LNCaP clone FGC (cell line): ENCODE results near the gene ZG16.

Source experiments
- DNase-seq: peaks from one replicate; pipeline ENCODE4 v3.0.0-alpha.2; 2011; ENCODE audit warnings: low read depth
- H3K4me3 ChIP-seq: 2 replicates; pipeline ENCODE4 v1.5.1; 2011; ENCODE audit warnings: mild to moderate bottlenecking, low read depth, low read length, control low read depth
- TF ChIP-seq, protein P1 (sequence below): IDR thresholded peaks from 2 replicates; pipeline ENCODE4 v1.5.1; 2012; ENCODE audit warnings: mild to moderate bottlenecking; ENCODE audit not compliant: control insufficient read depth, insufficient read depth; ENCODE audit errors: extremely low read depth

ZG16 gene

DNA sequence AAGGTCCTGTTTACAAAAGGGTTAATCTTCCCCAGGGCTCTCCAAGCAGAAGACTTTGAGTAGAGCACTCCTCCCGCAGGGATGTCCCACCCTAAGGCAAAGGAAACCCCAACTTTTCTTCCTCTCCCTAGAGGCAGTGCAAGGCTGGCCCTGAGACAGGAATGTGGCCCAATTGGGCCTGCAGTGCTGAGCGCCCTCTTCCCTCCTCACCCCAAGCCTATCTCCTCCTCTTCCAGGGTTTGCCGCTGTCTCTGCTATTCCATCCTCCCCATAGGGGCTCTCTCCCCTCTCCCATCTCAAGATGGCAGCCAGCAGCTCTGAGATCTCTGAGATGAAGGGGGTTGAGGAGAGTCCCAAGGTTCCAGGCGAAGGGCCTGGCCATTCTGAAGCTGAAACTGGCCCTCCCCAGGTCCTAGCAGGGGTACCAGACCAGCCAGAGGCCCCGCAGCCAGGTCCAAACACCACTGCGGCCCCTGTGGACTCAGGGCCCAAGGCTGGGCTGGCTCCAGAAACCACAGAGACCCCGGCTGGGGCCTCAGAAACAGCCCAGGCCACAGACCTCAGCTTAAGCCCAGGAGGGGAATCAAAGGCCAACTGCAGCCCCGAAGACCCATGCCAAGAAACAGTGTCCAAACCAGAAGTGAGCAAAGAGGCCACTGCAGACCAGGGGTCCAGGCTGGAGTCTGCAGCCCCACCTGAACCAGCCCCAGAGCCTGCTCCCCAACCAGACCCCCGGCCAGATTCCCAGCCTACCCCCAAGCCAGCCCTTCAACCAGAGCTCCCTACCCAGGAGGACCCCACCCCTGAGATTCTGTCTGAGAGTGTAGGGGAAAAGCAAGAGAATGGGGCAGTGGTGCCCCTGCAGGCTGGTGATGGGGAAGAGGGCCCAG lies 34.9 kb downstream of the ZG16 start:
- H3K4me3 ChIP-seq = peak overlapping the region; percentile 57
- TF ChIP-seq, protein P1, sequence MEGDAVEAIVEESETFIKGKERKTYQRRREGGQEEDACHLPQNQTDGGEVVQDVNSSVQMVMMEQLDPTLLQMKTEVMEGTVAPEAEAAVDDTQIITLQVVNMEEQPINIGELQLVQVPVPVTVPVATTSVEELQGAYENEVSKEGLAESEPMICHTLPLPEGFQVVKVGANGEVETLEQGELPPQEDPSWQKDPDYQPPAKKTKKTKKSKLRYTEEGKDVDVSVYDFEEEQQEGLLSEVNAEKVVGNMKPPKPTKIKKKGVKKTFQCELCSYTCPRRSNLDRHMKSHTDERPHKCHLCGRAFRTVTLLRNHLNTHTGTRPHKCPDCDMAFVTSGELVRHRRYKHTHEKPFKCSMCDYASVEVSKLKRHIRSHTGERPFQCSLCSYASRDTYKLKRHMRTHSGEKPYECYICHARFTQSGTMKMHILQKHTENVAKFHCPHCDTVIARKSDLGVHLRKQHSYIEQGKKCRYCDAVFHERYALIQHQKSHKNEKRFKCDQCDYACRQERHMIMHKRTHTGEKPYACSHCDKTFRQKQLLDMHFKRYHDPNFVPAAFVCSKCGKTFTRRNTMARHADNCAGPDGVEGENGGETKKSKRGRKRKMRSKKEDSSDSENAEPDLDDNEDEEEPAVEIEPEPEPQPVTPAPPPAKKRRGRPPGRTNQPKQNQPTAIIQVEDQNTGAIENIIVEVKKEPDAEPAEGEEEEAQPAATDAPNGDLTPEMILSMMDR = no peak
- DNase-seq = no peak

DNA sequence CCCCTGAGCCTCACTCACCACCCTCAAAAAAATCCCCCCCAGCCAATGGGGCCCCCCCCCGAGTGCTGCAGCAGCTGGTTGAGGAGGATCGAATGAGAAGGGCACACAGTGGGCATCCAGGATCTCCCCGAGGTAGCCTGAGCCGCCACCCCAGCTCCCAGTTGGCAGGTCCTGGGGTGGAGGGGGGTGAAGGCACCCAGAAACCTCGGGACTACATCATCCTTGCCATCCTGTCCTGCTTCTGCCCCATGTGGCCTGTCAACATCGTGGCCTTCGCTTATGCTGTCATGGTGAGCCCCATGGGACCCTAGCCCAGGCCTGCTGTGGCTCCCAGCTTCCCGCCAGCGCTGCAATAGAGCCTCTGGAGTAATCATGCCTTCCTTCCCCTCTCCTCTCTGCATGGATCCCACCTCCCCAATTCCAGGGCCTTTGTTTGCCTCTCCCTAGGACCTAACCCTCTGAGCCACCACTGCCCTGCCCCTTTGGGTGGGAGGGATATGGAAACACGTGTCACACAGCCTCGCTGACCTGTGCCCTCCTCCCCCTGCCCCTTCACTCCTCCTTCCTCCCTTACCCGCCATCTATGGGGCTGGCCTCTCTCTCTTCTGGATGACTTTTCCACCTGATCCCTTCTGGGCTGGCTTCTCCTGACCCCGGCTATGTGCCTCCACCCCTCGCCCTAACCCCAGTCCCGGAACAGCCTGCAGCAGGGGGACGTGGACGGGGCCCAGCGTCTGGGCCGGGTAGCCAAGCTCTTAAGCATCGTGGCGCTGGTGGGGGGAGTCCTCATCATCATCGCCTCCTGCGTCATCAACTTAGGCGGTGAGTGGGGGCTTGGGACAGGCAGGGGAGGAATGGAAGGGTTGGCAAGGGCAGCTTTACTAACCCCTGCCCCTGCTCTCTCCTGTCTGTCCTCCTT lies 35.8 kb downstream of the ZG16 start:
- no peak for DNase-seq
- TF ChIP-seq, protein P1 = no peak
- H3K4me3 ChIP-seq = no peak overlapping the region

DNA sequence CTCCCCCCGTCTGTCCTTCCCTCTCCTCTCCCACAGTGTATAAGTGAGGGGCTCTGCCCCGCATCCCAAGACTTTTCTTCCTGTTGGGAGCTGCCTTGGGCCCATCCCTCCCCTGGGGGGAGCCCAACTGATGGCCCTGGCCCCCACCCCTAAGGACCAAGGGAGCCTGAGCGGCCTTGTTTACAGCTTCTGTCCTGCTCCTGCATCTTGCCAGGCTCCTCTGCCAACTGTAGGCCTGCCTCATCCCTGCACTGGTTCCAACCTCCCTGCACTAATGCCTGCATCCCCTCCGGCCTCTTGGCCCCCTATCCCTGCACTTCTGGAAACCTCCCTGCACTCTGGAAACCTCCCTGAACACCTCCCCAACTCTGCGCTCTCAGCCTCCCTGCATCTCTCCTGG lies 36.5 kb downstream of the ZG16 start:
- TF ChIP-seq, protein P1 = no peak
- DNase-seq = no peak
- H3K4me3 ChIP-seq = no peak overlapping the region; the same call in 1 of the 2 replicates

DNA sequence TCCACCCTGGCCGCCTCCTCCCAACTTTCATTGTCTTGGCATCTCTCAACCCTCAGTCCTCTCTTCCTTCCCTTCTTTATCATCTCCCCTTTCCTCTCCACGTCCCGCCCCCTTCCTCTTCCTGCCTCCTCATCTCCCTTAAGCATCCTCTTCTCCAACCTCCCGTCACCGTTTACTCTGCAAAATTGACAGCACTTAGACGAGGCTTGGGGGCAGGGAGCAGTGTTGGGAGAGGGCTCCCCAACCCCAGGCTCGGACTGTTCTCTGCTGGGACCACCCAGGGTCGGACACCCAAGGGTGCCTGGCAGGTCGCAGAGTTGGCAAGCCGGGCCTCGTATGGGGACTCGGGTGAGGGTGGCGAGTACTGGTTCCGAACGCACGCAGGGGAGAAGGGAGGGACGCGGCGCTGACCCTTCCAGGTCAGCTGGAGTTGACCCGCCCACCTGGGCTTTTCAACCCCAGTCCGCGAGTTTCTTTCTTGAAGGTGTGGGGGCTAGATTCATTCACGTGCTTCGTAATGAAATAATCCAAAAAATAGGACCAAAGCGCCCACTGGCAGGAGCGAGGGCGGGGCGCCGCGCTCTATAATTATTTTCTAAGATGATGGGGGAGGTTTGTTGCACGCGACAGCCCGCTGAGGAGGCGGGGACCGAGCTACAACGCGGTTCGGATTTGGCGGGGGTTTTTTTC lies 37.1 kb downstream of the ZG16 start:
- TF ChIP-seq, protein P1 = no peak
- DNase-seq = no peak
- peak overlapping the region; percentile 77 for H3K4me3 ChIP-seq

DNA sequence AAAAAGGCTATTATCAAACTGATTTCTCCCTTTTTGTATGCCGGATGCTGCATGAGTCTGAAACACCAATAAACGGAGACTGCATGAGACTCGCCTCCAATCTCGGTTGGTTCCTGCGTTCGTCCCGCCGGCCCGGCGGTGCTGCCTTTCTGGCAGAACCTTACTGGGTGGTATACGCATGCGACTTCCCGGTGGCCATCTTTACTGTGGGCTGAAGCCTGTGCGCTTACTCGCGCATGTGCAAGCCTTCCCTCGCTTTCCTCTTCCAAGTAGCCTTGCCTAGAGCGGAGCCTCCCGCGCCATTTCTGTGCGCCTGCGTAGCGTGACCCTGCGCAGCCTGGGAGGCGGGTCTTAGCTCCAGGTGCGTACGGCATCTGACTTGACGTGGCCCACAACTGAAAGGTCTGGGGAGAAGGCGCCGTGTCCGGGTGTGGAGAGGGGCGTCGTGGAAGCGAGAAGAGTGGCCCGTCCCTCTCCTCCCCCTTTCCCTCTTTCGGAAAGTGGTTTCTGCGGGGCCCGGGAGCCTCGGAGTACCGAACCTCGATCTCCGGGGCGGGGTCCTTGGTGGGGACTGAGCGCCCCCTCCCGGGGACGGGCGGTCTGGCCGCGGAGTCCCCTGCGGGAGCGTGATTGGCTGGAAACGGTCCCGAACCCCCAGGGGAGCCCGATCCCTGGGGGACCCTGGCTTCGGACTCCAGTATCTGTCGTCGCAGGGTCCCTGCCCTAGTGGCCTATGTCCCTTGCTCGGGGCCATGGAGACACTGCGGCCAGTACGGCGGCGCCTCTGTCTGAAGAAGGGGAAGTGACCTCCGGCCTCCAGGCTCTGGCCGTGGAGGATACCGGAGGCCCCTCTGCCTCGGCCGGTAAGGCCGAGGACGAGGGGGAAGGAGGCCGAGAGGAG lies 38.0 kb downstream of the ZG16 start, which contains the start of gene PAGR1:
PAGR1 (plus strand) TSS at position 360 of the 901 bp plus-strand sequence; CDS start at position 734, 374 bp downstream.
- TF ChIP-seq, protein P1 = peak; percentile 77
- H3K4me3 ChIP-seq = peak within 1 kb of the TSS; percentile 77
- DNase-seq = peak; percentile 100
